HG03103 (cell line): ENCODE data around the gene SLC16A1.
"Not testable (repeated sequence)": the region's sequence is repeated elsewhere in the genome, so short reads cannot be mapped to it uniquely, and the experiment has no call there.

Experiments
- ATAC-seq: cut with Tn5 transposase; IDR thresholded peaks from one replicate; pipeline ENCODE4 v1.9.1; 2021; ENCODE audit warnings: low read depth; ENCODE audit not compliant: unreplicated experiment

SLC16A1 gene

GRCh38 chr1:112888630-112889029, 67.4 kb downstream of the SLC16A1 start:
- no peak for ATAC-seq

DNA sequence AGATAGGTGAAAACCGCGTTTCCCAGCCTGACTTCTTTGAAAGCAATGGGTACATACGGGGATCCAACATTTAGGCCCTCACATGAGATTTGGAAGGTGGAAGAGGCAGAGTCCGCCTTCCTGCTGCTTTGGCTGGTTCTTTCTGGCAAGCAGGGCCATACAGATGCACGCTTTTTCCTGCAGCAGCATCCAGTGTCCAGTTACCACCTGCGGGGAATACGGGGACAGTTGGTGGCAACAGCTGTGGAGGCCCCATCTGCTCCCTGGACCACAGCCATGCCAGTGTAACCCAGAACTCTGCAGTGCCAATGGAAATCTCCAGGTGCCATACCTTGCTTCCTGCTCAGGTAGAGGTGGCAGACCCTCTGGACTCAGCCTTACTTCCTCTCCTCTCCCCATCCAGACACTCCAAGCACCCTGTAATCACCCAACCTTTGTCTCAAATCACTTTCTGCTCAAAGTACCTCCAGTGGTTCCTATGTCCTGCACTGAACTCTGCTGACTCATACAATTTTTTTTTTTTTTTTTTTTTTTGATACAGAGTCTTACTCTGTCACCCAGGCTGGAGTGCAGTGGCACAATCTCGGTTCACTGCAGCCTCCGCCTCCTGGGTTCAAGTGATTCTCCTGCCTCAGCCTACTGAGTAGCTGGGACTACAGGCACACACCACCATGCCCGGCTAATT, 68.3 kb downstream of the SLC16A1 start:
- ATAC-seq, result no peak

GRCh38 chr1:112884996-112885395, 71.0 kb downstream of the SLC16A1 start:
- not testable (repeated sequence) for ATAC-seq

GRCh38 chr1:112882271-112882744, 73.7 kb downstream of the SLC16A1 start:
- ATAC-seq, result no peak

- no peak for ATAC-seq
Observed at GRCh38 chr1:112881742-112882127, 74.3 kb downstream of the SLC16A1 start.

DNA sequence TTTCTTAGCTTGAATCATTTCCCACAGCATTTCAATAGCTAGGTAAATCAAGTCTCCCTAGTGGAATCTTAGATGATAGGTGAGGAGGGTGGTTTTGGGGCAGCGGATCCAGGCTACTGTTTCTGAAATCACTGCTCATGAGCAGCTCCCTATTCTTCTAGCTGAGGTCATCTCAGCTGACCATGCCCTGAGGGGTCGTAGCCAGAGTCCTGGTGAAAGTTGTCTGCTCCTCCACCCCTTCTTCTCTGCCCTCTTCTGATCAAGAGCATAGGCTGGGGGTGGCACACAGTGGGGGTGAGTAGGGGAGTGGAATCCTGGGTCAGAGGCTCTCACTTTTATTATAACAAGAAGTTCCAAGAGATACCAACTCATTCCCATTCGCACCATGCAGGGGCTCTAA, 76.2 kb downstream of the SLC16A1 start:
- ATAC-seq, result no peak

DNA sequence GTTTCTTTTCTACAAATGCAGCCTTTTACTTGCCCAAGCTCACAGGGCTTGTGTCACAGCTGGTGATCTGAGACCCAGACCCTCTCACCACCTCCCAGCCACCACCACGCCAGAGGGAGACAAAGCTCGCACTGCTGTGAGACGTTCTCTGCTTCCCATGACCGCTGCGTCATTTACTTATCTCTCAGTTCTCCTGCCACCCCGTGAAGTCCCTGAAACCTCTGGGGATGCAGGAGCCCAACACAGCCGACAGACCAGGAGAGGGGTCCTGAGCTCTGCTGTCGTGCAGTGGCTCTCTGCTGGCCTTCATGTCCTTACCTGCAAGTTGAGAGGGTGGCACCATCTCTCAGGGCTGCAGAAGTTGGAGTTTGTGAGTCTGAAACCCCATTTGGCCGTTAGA, 77.7 kb downstream of the SLC16A1 start:
- no peak for ATAC-seq

GRCh38 chr1:112877750-112878149, 78.2 kb downstream of the SLC16A1 start:
- ATAC-seq, result no peak

GRCh38 chr1:112876315-112876714, 79.7 kb downstream of the SLC16A1 start:
- no peak for ATAC-seq

DNA sequence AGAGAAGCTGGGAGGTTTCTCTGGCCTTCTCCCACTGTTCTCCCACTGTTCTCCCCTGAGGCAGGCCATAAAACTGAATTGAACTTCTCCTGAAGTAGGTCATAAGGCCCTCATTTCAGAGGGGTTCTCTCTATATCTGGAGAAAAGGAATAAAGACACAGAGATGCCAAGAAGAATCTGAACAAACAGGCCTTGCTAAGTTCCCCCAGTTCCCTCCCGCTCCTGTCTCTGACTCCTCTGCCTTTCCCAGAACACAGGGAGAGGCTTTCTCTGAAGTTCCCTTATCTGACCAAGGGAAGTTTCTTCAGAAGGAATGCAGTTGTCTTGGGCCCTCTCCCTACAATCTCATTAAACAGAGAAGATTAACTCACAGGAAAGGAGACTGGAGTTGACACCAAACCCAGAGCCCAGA, 83.4 kb downstream of the SLC16A1 start:
- ATAC-seq, result no peak

GRCh38 chr1:112870887-112871646, 84.9 kb downstream of the SLC16A1 start:
- no peak for ATAC-seq

- no peak for ATAC-seq
Observed at GRCh38 chr1:112869895-112870294, 86.1 kb downstream of the SLC16A1 start.

- ATAC-seq, result no peak
Observed at GRCh38 chr1:112868191-112868590, 87.8 kb downstream of the SLC16A1 start.

GRCh38 chr1:112866981-112867380, 89.0 kb downstream of the SLC16A1 start:
- ATAC-seq, result no peak

- ATAC-seq, result no peak
Observed at GRCh38 chr1:112866151-112866550, 89.8 kb downstream of the SLC16A1 start.

GRCh38 chr1:112862753-112863426, 93.1 kb downstream of the SLC16A1 start:
- ATAC-seq, result no peak
